GM18502 (cell line): ENCODE data around the gene SLC2A14.
"Not testable (repeated sequence)": the region's sequence is repeated elsewhere in the genome, so short reads cannot be mapped to it uniquely, and the experiment has no call there.

Experiments used
- ATAC-seq: cut with Tn5 transposase; IDR thresholded peaks from one replicate; pipeline ENCODE4 v1.9.1; 2021; ENCODE audit warnings: mild to moderate bottlenecking; ENCODE audit not compliant: unreplicated experiment, poor library complexity

The SLC2A14 gene

DNA sequence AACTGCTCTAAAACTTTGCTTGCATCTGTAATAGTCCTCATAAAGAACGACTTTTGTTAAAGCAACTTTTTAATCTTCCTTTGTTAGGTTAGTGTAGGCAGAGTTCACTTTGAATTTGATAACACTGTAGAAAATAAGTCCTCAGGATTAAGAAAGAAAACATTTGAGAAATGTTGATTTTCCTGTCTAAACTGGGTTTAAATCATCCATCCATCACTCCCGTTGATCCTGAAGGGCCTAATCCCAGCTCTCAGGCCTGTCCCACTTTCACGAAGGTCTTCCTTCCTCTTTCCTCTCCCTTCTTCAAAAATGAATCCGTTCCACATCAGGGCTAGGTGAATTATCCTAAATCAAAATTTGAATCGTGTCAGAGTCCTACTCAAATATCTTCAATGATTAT lies 36.9 kb downstream of the SLC2A14 start:
- ATAC-seq, result no peak

- no peak for ATAC-seq
Measured at GRCh38 chr12:7835116-7835515, 37.6 kb downstream of the SLC2A14 start.

DNA sequence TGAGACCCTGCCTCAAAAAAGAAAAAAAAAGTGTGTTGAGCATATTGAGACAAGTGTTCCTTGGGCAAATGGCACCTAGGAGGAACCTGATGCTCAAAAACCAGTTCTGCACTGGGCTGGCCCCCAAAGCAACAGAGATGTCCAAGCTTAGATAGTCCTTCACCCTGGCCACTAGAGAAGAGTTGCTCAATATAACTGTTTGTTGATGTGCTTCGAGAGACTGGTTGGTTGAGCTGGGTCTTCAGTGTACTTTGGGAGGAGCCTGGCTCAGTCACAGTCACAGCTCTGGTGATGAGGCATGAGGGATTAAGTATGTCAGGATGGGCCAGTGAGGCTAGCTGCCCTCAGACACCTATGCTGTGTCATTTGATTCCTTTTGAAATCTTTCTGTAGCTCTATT lies 38.0 kb downstream of the SLC2A14 start:
- ATAC-seq, result no peak

- ATAC-seq, result no peak
Measured at GRCh38 chr12:7833831-7834230, 38.9 kb downstream of the SLC2A14 start.

- ATAC-seq, result not testable (repeated sequence)
Measured at GRCh38 chr12:7833201-7833600, 39.5 kb downstream of the SLC2A14 start.

GRCh38 chr12:7832059-7832696 lies 40.5 kb downstream of the SLC2A14 start:
- ATAC-seq, result no peak

GRCh38 chr12:7829737-7830136 lies 43.0 kb downstream of the SLC2A14 start:
- not testable (repeated sequence) for ATAC-seq

- ATAC-seq, result not testable (repeated sequence)
Measured at GRCh38 chr12:7825754-7826153, 47.0 kb downstream of the SLC2A14 start.

- no peak for ATAC-seq
Measured at GRCh38 chr12:7806863-7807487, 65.7 kb downstream of the SLC2A14 start.

- ATAC-seq, result not testable (repeated sequence)
Measured at GRCh38 chr12:7806319-7806718, 66.4 kb downstream of the SLC2A14 start.

DNA sequence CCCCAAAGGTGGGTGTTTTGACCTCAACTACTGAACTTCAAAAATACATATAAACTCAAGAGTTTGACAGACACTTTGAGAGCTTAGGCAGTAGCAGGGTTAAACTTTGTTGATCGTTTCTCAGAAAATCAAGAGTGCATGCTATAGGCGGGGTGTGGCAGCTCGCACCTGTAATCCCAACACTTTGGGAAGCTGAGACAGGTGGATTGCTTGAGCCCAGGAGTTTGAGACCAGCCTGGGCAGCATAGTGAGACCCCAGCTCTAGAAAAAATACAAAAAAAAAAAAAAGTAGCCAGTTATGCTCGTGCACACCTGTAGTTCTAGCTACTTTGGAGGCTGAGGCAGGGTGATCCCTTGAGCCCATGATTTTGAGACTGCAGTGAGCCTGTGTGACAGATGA lies 71.3 kb downstream of the SLC2A14 start:
- no peak for ATAC-seq

DNA sequence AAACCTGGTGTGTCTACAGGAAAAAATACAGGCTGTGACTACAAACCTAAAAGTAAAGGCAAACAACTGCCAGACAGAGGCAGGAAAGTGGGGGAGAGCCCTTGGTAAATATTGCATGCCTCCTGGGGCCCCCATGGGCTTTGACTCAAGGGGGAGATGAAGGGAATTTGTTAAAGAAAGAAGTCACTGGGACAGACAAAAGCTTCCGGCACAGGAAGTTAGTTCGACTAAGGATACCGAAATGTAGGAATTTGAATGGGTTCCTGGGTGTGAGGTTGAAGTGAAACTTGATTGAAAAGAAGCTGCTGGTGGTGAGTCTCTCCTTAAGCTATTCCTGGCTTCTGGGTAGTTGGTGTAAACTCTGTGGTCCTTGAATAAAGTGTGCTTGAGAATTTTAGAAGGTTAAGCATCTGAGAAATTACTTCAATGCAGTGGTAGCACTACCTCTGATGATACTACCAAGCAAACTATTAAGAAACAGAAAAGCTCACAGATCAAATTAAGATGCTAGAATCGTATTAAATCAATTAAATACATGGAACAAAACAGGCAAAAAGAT lies 73.9 kb downstream of the SLC2A14 start:
- ATAC-seq, result not testable (repeated sequence)

DNA sequence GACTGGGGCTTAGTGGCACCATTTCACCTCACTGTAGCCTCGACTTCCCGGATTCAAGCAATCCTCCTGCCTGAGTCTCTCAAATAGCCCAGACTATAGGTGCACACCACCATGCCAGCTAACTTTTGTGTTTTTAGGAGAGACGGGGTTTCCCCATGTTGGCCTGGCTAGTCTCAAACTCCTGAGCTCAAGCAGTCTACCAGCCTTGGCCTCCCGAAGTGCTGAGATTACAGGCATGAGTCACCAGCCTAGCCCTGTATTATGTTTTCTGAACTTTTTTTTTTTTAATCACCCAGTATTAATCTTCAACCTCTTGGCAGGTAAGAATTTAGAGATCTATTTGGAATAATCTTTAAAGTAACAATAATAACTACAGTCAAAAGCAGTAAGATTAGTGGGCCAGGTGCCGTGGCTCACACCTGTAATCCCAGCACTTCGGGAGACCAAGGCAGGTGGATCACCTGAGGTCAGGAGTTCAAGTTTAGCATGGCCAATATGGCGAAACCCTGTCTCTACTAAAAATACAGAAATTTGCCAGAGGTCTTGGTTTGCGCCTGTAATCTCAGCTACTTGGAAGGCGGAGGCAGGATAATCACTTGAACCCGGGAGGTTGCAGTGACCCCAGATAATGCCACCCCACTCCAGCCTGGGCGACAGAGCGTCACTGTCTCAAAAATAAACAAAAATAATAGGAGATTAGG lies 74.9 kb downstream of the SLC2A14 start:
- ATAC-seq, result no peak

- not testable (repeated sequence) for ATAC-seq
Measured at GRCh38 chr12:7797269-7797668, 75.4 kb downstream of the SLC2A14 start.

GRCh38 chr12:7793211-7793610 lies 79.5 kb downstream of the SLC2A14 start:
- ATAC-seq, result no peak

- ATAC-seq, result not testable (repeated sequence)
Measured at GRCh38 chr12:7788884-7789528, 83.7 kb downstream of the SLC2A14 start, which contains the start of gene NANOG. TSS of gene NANOG (plus strand) at chr12:7789402. CDS start at chr12:7789615, 213 bp downstream.

DNA sequence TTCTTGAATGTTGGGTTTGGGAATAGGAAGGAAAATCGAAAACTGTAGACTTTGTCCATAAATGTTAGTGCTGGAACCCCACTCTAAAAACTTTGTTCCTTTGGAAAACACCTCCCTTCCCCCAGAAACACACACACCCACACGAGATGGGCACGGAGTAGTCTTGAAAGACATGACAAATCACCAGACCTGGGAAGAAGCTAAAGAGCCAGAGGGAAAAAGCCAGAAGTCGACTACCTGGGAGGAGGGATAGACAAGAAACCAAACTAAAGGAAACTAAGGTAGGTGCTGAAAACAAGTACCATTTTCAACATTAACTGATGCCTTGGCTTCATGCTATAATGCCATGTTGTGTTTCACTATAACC lies 84.4 kb downstream of the SLC2A14 start:
- no peak for ATAC-seq

GRCh38 chr12:7787574-7788293 lies 85.0 kb downstream of the SLC2A14 start:
- ATAC-seq, result no peak

- no peak for ATAC-seq
Measured at GRCh38 chr12:7784701-7785100, 88.0 kb downstream of the SLC2A14 start.

- ATAC-seq, result not testable (repeated sequence)
Measured at GRCh38 chr12:7783433-7783832, 89.3 kb downstream of the SLC2A14 start.
